Cardiac septum (tissue), 1 donor: ENCODE measurements around the gene SF1. TPM values are rescaled to one million over a fixed set of nuclear protein-coding genes. Genes with fewer than 3 reads are reported as not detected.
"Not testable (repeated sequence)": the region's sequence is repeated elsewhere in the genome, so short reads cannot be mapped to it uniquely, and the experiment has no call there.

Experiments
- DNase-seq: peaks from one replicate; pipeline ENCODE4 v3.0.0-alpha.2; 2020; ENCODE audit warnings: low spot score
- intact Hi-C: fragments of 100-400 bp; cut with DNase I; formaldehyde crosslinking; loops from one replicate; pipeline ENCODE4 v1.14.0; 2022
- long read RNA-seq: library from polyadenylated mRNA; unstranded; transcript quantifications from one replicate; pipeline ENCODE4 v2.0.0, GENCODE V29; 2021
- total RNA-seq: library from RNA; stranded (reverse); fragmentation: NEBNext Ultra II Directional; extraction: Animal tissue kit (Norgen Biotek cat#: 25700); gene quantifications from one replicate; pipeline ENCODE4 v1.2.1, GENCODE V29; 2021
- donor health status: DM: no; HTN: no; CAD: no.

SF1 gene
- 175 TPM for total RNA-seq
- long read RNA-seq, transcript SF1-201 (13 exons, 2,850 nt): major isoform, 22 of 84 reads
- long read RNA-seq, transcript SF1-204 (13 exons, 3,470 nt): minor isoform, 6 of 84 reads
- long read RNA-seq, partial matches to known transcripts: 24 of 84 reads
- long read RNA-seq, other reads (novel, unspliced or antisense): 24 of 84 reads

- DNase-seq: peak; percentile 99
- intact Hi-C loops: loop anchor here (1.0 kb wide), 1 partner anchor 34 kb away; the partner anchor contains the start of gene RASGRP2
Measured at GRCh38 chr11:64778473-64779298, at the start of gene SF1. SF1 (minus strand) TSS chr11:64778542; CDS start chr11:64778392, 150 bp downstream.

- intact Hi-C loops: no loop called here
Measured at GRCh38 chr11:64827451-64827839, 49.1 kb upstream of the SF1 start.

GRCh38 chr11:64826578-64827450 lies 48.5 kb upstream of the SF1 start:
- no peak for DNase-seq
- intact Hi-C loops: no loop called here

More at GRCh38 chr11:64827451-64827839, 49.1 kb upstream of the SF1 start:
- DNase-seq: no peak

- no peak for DNase-seq
- intact Hi-C loops: no loop called here
Measured at GRCh38 chr11:64826062-64826461, 47.7 kb upstream of the SF1 start.

- DNase-seq: no peak
- intact Hi-C loops: no loop called here
Measured at GRCh38 chr11:64823568-64824119, 45.3 kb upstream of the SF1 start.

- no peak for DNase-seq
- intact Hi-C loops: no loop called here
Measured at GRCh38 chr11:64817476-64817875, 39.1 kb upstream of the SF1 start.

GRCh38 chr11:64815433-64815832 lies 37.1 kb upstream of the SF1 start:
- DNase-seq, intact Hi-C loops: not testable (repeated sequence)

GRCh38 chr11:64814712-64815187 lies 36.4 kb upstream of the SF1 start:
- intact Hi-C loops: no loop called here
- no peak for DNase-seq

GRCh38 chr11:64813826-64814225 lies 35.5 kb upstream of the SF1 start:
- intact Hi-C loops: no loop called here

GRCh38 chr11:64810891-64811272 lies 32.5 kb upstream of the SF1 start:
- no peak for DNase-seq

More at GRCh38 chr11:64813826-64814225, 35.5 kb upstream of the SF1 start:
- DNase-seq: no peak

GRCh38 chr11:64810271-64810890 lies 32.0 kb upstream of the SF1 start, which contains the start of gene MEN1:
MEN1 (minus strand) TSS chr11:64810551; CDS start chr11:64810109, 442 bp downstream.
- DNase-seq: peak; percentile 96
- intact Hi-C loops: no loop called here

More at GRCh38 chr11:64810891-64811272, 32.5 kb upstream of the SF1 start:
- intact Hi-C loops: no loop called here

- intact Hi-C loops: no loop called here
- DNase-seq: no peak
Measured at GRCh38 chr11:64809781-64810241, 31.5 kb upstream of the SF1 start.

- no peak for DNase-seq
- intact Hi-C loops: no loop called here
Measured at GRCh38 chr11:64805481-64805880, 27.1 kb upstream of the SF1 start.

- no peak for DNase-seq
- intact Hi-C loops: no loop called here
Measured at GRCh38 chr11:64804346-64805210, 26.2 kb upstream of the SF1 start.

GRCh38 chr11:64803846-64804345 lies 25.6 kb upstream of the SF1 start:
- DNase-seq: no peak
- intact Hi-C loops: no loop called here

GRCh38 chr11:64803158-64803845 lies 25.0 kb upstream of the SF1 start, which contains the start of gene MAP4K2:
MAP4K2 (minus strand) TSS chr11:64803214; CDS start chr11:64803149, 65 bp downstream.
- peak; percentile 95 for DNase-seq
- intact Hi-C loops: no loop called here
